Muscle of leg (tissue), 11 donors: ENCODE measurements around the gene MS4A6E. TPM values are rescaled to one million over a fixed set of nuclear protein-coding genes. Genes with fewer than 3 reads are reported as not detected.
A peak's percentile ranks its signal among the peaks of the same experiment; 100 is the strongest.
"Not testable (repeated sequence)": the region's sequence is repeated elsewhere in the genome, so short reads cannot be mapped to it uniquely, and the experiment has no call there.

Source experiments
- DNase-seq: peaks from one replicate; pipeline ENCODE4 v3.0.0; 2013
- H3K27ac ChIP-seq: one replicate; pipeline ENCODE4 v1.5.1; 2013; ENCODE audit warnings: mild to moderate bottlenecking, low read length, control low read depth
- H3K27me3 ChIP-seq: one replicate; pipeline ENCODE4 v1.6.1; 2013; ENCODE audit warnings: low read length; ENCODE audit not compliant: control insufficient read depth, insufficient read depth
- H3K36me3 ChIP-seq: one replicate; pipeline ENCODE4 v1.6.1; 2013; ENCODE audit warnings: low read length; ENCODE audit not compliant: control insufficient read depth, insufficient read depth
- H3K4me1 ChIP-seq: one replicate; pipeline ENCODE4 v1.6.1; 2013; ENCODE audit warnings: low read length; ENCODE audit not compliant: control insufficient read depth, insufficient read depth
- H3K4me3 ChIP-seq: one replicate; pipeline ENCODE4 v1.5.1; 2013; ENCODE audit warnings: low read length, control low read depth
- H3K9me3 ChIP-seq: replicated peaks from 2 replicates; pipeline ENCODE4 v1.6.1; 2013; ENCODE audit warnings: low read depth, low read length; ENCODE audit not compliant: control insufficient read depth
- WGBS: methylation state at CpG from one replicate; pipeline ENCODE4 v1.1.5; 2013; ENCODE audit warnings: missing lambda C conversion rate; ENCODE audit not compliant: insufficient coverage; 5-methylcytosine and 5-hydroxymethylcytosine counted together
- polyA plus RNA-seq, 8 donors: library from polyadenylated mRNA; unstranded; fragments of 120-200 nt; gene quantifications; one replicate each; pipeline versions ENCODE4 v1.2.1 to v1.2.3, GENCODE V29; 2013; ENCODE audit warnings: inconsistent platforms in 1 of 8, low replicate concordance in 1 of 8; ENCODE audit not compliant: insufficient read length in 8 of 8, insufficient read depth in 1 of 8
- total RNA-seq: library from RNA; stranded (reverse); fragments of 120-200 nt; gene quantifications from one replicate; pipeline ENCODE4 v1.2.4, GENCODE V29; 2013

The MS4A6E gene
- total and polyA plus RNA-seq, 9 donors = not detected

DNA sequence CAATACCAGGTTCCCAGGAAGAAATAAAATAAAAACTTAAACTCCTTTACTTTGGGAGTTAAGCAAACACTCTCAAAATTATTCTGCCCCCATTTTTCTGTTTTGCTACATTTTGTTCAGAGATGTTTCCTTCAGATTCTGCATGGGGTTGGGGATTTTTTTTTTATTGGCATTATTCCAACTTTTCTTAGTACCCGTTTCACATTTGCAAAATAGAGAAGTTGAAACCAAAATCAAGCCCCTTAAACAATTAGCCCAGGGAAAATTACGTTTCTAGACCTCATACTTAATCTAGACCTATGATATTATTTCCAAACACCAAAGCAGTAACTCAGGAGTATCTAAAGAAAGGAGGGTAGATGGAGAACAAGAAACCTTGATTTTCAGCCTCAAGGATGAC, 30.7 kb downstream of the MS4A6E start:
- Histone ChIP-seq H3K36me3 (no peaks in the 10 kb centered on the region), H3K4me3 (no peak overlapping the region), H3K27ac (no peak overlapping the region), H3K27me3 (no peaks in the 10 kb centered on the region), H3K9me3 (peaks cover 6% of the 10 kb centered on the region), H3K4me1 (no peaks in the 10 kb centered on the region)
- DNase-seq = peak; percentile 12
- no CpG with 5 or more reads among the region's 2 CpGs for WGBS

GRCh38 chr11:60360621-60361020, 33.6 kb downstream of the MS4A6E start:
- 82% methylated on average over 3 of the region's 4 CpGs for WGBS
- Histone ChIP-seq H3K36me3 (no peaks in the 10 kb centered on the region), H3K27ac (no peak overlapping the region), H3K9me3 (peaks cover 6% of the 10 kb centered on the region), H3K4me3 (no peak overlapping the region), H3K27me3 (no peaks in the 10 kb centered on the region), H3K4me1 (no peaks in the 10 kb centered on the region)
- DNase-seq = no peak

DNA sequence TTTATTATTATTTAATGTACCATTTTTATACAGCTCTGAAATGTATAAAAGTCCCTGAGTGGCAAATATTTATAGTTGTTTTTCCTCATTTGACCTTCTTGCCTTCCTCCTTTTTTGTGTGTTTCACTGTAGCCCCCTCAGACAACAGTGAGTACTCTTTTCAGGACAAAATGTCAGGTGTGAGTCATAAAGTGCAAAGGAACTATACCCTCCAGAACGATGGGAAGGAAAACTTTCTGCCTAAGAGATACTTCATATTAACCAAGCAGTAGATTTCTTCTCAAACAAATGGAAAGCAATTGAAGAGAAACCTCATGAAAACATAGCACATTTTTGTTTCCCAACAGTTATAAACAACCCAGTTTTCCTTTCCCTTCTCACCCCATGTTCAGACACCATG, 35.2 kb downstream of the MS4A6E start:
- no peak for DNase-seq
- Histone ChIP-seq H3K27me3 (no peaks in the 10 kb centered on the region), H3K27ac (no peak overlapping the region), H3K36me3 (no peaks in the 10 kb centered on the region), H3K4me3 (no peak overlapping the region), H3K9me3 (peaks cover 6% of the 10 kb centered on the region), H3K4me1 (no peaks in the 10 kb centered on the region)
- WGBS = no CpG with 5 or more reads among the region's 1 CpG

DNA sequence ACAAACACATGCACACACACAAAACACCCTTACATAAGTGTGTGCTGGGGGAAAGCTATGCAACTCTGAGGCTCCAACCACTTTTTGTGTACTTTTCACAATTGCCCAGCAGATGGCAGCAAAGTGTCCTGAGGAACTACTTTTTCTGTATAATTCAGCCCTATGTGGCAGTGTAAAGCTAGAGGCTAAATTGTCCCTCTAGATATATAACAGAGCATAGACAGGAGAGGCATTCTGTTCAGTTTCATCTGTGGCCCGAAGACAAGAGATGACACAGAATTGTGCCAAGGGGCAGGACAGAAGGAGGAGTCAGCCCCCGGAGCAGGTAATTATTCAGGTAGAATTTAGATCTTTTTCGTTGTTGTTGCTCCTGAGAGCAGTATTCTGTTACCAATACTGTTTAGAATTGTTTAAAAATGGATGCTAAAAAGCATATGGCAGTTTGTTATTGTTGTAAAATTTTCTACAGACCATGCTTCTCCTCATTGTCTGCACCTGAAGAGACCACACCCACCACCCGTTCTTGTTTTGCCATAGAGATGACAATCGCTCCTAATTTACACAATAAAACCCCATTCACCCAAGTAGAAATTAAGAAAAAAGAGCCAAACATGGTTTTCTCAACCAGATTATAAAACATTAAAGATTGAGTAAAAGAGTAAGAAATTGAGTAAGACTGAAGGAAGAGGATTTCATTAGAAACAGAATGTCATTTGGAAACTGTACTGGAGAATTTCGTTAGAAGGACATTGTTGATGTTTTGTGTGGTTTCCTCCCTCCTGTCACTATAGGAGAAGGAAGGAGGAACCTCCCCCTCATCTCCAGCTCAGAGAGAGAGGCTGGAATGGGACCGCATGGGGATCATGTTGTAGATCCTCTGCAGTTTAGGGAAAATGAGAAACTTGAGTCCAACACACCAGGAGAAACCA, 36.8 kb downstream of the MS4A6E start:
- Histone ChIP-seq H3K9me3 (peaks cover 6% of the 10 kb centered on the region), H3K4me3 (no peak overlapping the region), H3K4me1 (no peaks in the 10 kb centered on the region), H3K36me3 (no peaks in the 10 kb centered on the region), H3K27me3 (no peaks in the 10 kb centered on the region), H3K27ac (no peak overlapping the region)
- peak; percentile 84 for DNase-seq
- no CpG with 5 or more reads among the region's 7 CpGs for WGBS

DNA sequence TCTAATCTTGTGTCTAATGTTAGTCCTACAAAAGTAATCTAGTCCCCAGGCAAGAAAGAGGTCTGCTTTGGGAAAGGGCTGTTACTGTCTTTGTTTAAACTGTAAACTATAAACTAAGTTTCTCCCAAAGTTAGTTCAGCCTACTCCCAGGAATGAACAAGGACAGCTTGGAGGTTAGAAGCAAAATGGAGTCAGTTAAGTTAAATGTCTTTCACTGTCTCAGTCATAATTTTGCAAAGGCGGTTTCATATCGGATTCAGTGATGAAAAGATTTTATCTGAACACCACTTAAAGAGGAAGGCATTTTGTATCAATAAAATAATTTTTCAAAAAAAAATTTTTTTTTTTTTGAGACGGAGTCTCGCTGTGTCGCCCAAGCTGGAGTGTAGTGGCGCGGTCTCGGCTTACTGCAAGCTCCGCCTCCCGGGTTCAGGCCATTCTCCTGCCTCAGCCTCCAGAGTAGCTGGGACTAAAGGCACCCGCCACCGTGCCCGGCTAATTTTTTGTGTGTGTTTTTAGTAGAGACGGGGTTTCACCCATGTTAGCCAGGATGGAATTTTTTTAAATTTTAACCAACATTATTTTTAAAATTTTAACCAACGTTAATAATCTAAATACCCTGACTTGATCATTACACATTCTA, 39.3 kb downstream of the MS4A6E start:
- H3K4me3 ChIP-seq, H3K4me1 ChIP-seq, DNase-seq, H3K27me3 ChIP-seq, H3K36me3 ChIP-seq, H3K9me3 ChIP-seq, H3K27ac ChIP-seq: not testable (repeated sequence)
- WGBS = 94% methylated on average over 7 of the region's 15 CpGs

- Histone ChIP-seq H3K27ac (no peak overlapping the region), H3K9me3 (no peaks in the 10 kb centered on the region), H3K4me3 (no peak overlapping the region), H3K4me1 (no peaks in the 10 kb centered on the region), H3K36me3 (no peaks in the 10 kb centered on the region), H3K27me3 (no peaks in the 10 kb centered on the region)
- no peak for DNase-seq
- WGBS = 0% methylated on average over 1 of the region's 2 CpGs
Observed at GRCh38 chr11:60367009-60367408, 40.0 kb downstream of the MS4A6E start.

- WGBS = 90% methylated on average over 19 of the region's 19 CpGs
- Histone ChIP-seq H3K27me3 (no peaks in the 10 kb centered on the region), H3K4me1 (no peaks in the 10 kb centered on the region), H3K4me3 (no peak overlapping the region), H3K27ac (no peak overlapping the region), H3K36me3 (no peaks in the 10 kb centered on the region), H3K9me3 (no peaks in the 10 kb centered on the region)
- DNase-seq = no peak
Observed at GRCh38 chr11:60367896-60368295, 40.8 kb downstream of the MS4A6E start.

GRCh38 chr11:60370252-60370810, 43.3 kb downstream of the MS4A6E start:
- no peaks in the 10 kb centered on the region for H3K36me3 ChIP-seq
- no peak for DNase-seq
- no peak overlapping the region for H3K4me3 ChIP-seq
- no peaks in the 10 kb centered on the region for H3K4me1 ChIP-seq
- H3K9me3 ChIP-seq = no peaks in the 10 kb centered on the region
- H3K27ac ChIP-seq = no peak overlapping the region
- H3K27me3 ChIP-seq = no peaks in the 10 kb centered on the region
- WGBS = 40% methylated on average over 1 of the region's 2 CpGs

DNA sequence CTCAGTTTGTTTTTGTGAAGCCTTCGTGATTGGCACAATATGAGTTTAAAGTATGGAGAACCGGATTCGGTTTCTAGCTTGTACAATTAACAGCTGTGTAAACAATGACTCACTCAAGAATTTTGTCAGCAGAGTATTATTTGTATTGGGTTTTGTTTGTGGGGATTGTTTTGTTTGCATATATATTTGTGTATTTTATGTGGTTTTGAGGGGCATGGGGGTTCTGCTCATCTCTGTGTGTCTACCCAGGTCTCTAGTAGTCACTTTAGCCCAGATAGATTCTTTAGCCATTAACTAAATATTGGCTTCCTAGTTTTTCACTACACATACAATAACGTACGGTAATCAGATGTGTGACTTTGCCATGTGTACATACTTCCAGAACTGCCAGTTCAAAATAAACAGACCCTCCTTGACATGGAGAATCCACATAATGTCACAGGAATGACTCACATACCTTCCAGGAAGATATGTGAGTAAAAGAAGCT, 43.8 kb downstream of the MS4A6E start:
- Histone ChIP-seq H3K4me1 (no peaks in the 10 kb centered on the region), H3K27me3 (no peaks in the 10 kb centered on the region), H3K27ac (no peak overlapping the region), H3K4me3 (no peak overlapping the region), H3K9me3 (no peaks in the 10 kb centered on the region), H3K36me3 (no peaks in the 10 kb centered on the region)
- DNase-seq = no peak
- WGBS = 100% methylated on average over 1 of the region's 5 CpGs

GRCh38 chr11:60371386-60371785, 44.3 kb downstream of the MS4A6E start:
- peak; percentile 30 for DNase-seq
- WGBS = no CpG with 5 or more reads among the region's 3 CpGs
- H3K27me3 ChIP-seq = no peaks in the 10 kb centered on the region
- no peaks in the 10 kb centered on the region for H3K36me3 ChIP-seq
- no peaks in the 10 kb centered on the region for H3K9me3 ChIP-seq
- no peaks in the 10 kb centered on the region for H3K4me1 ChIP-seq
- no peak overlapping the region for H3K27ac ChIP-seq
- H3K4me3 ChIP-seq = no peak overlapping the region
